Peyer's patch (tissue), 4 donors: ENCODE results near the gene GRIK4. TPM values are rescaled to one million over a fixed set of nuclear protein-coding genes. Genes with fewer than 3 reads are reported as not detected.

Experiments
- DNase-seq, 3 donors: peaks; one replicate each; pipeline ENCODE4 v3.0.0-alpha.2; 2017 to 2019
- H3K27ac ChIP-seq, 4 donors: fragments of 200-600 bp; sonication (generic); one replicate each; pipeline ENCODE4 v1.5.1; 2016 to 2019
- H3K27me3 ChIP-seq, 2 donors: fragments of 200-600 bp; sonication (generic); one replicate each; pipeline ENCODE4 v1.5.1; 2019
- H3K36me3 ChIP-seq, 3 donors: fragments of 200-600 bp; sonication (generic); one replicate each; pipeline ENCODE4 v1.5.1; 2016 to 2019
- H3K4me1 ChIP-seq, 4 donors: fragments of 200-600 bp; sonication (generic); one replicate each; pipeline ENCODE4 v1.5.1; 2016 to 2019
- H3K4me3 ChIP-seq, 4 donors: fragments of 200-600 bp; sonication (generic); 1 replicate in 3 of 4; 2 replicates in 1 of 4; pipeline ENCODE4 v1.5.1; 2016 to 2019; ENCODE audit warnings: mild to moderate bottlenecking in 1 of 4
- H3K9me3 ChIP-seq, 4 donors: fragments of 200-600 bp; sonication (generic); one replicate each; pipeline ENCODE4 v1.5.1; 2016 to 2019; ENCODE audit warnings: mild to moderate bottlenecking in 1 of 4
- CTCF ChIP-seq, 6 experiments: fragments of 450-650 bp in 4 of 6; fragments of 200-600 bp in 2 of 6; sonication (generic) in 1 of 6; IDR thresholded peaks; one replicate each; pipeline ENCODE4 v1.5.1; 2017 to 2019; ENCODE audit warnings: antibody characterized with exemption in 6 of 6, mild to moderate bottlenecking in 3 of 6, moderate library complexity in 1 of 6
- POLR2A ChIP-seq, 2 donors: fragments of 450-650 bp; IDR thresholded peaks; one replicate each; pipeline ENCODE4 v1.5.1; 2017; ENCODE audit warnings: antibody characterized with exemption in 2 of 2, mild to moderate bottlenecking in 2 of 2, moderate library complexity in 2 of 2
- total RNA-seq, 4 donors: library from RNA; depleted of rRNA; stranded (reverse); fragments of >200 nt; gene quantifications; one replicate each; pipeline ENCODE4 v1.1.0, GENCODE V29; 2016

Gene GRIK4
- total RNA-seq, 4 donors from 2014 or later: 0.40 to 2.5 TPM; not detected in 2

- H3K36me3 ChIP-seq: no peaks in the 10 kb centered on the region
- TF ChIP-seq POLR2A (IDR thresholded peaks at IDR 0.05): no peak
- no peak for TF ChIP-seq CTCF (IDR thresholded peaks at IDR 0.05)
- H3K4me3 ChIP-seq: no peak overlapping the region
- H3K27me3 ChIP-seq: no peaks in the 10 kb centered on the region
- no peak for DNase-seq
- no peaks in the 10 kb centered on the region for H3K4me1 ChIP-seq
- no peaks in the 10 kb centered on the region for H3K9me3 ChIP-seq
- H3K27ac ChIP-seq: no peak overlapping the region
Observed at GRCh38 chr11:120773501-120774031, 262.0 kb downstream of the GRIK4 start.

- no peak for TF ChIP-seq CTCF (IDR thresholded peaks at IDR 0.05)
- Histone ChIP-seq H3K9me3 (no peaks in the 10 kb centered on the region), H3K4me1 (no peaks in the 10 kb centered on the region)
Observed at GRCh38 chr11:120774591-120775386, 263.2 kb downstream of the GRIK4 start.

GRCh38 chr11:120775986-120776951 is 264.7 kb downstream of the GRIK4 start:
- Histone ChIP-seq H3K4me3 (no peak overlapping the region), H3K4me1 (no peaks in the 10 kb centered on the region), H3K36me3 (no peaks in the 10 kb centered on the region), H3K27ac (no peak overlapping the region), H3K9me3 (no peaks in the 10 kb centered on the region), H3K27me3 (no peaks in the 10 kb centered on the region)
- no peak for TF ChIP-seq POLR2A (IDR thresholded peaks at IDR 0.05)
- TF ChIP-seq CTCF (IDR thresholded peaks at IDR 0.05): no peak
- no peak for DNase-seq

More at GRCh38 chr11:120774591-120775386, 263.2 kb downstream of the GRIK4 start:
- Histone ChIP-seq H3K36me3 (no peaks in the 10 kb centered on the region), H3K27ac (no peak overlapping the region), H3K27me3 (no peaks in the 10 kb centered on the region), H3K4me3 (no peak overlapping the region)
- no peak for DNase-seq

GRCh38 chr11:120778685-120779490 is 267.3 kb downstream of the GRIK4 start:
- no peak for DNase-seq
- Histone ChIP-seq H3K27ac (no peak overlapping the region), H3K4me1 (no peaks in the 10 kb centered on the region), H3K36me3 (no peaks in the 10 kb centered on the region), H3K9me3 (no peaks in the 10 kb centered on the region), H3K27me3 (no peaks in the 10 kb centered on the region), H3K4me3 (no peak overlapping the region)
- TF ChIP-seq CTCF (IDR thresholded peaks at IDR 0.05) (no peak), POLR2A (IDR thresholded peaks at IDR 0.05) (no peak)

- no peak for DNase-seq
- Histone ChIP-seq H3K4me1 (no peaks in the 10 kb centered on the region), H3K9me3 (no peaks in the 10 kb centered on the region), H3K27ac (no peak overlapping the region), H3K27me3 (no peaks in the 10 kb centered on the region), H3K4me3 (no peak overlapping the region), H3K36me3 (no peaks in the 10 kb centered on the region)
- TF ChIP-seq POLR2A (IDR thresholded peaks at IDR 0.05): no peak
- TF ChIP-seq CTCF (IDR thresholded peaks at IDR 0.05): no peak
Observed at GRCh38 chr11:120780239-120780638, 268.7 kb downstream of the GRIK4 start.
